Measurements from ENCODE around the gene SPACA4. TPM values are rescaled to one million over a fixed set of nuclear protein-coding genes. Genes with fewer than 3 reads are reported as not detected.

The SPACA4 gene
- total and polyA plus RNA-seq, 9 of the 15 experiments (the other 6 are each of a cell fraction or from before 2014, with no cell fraction given), result not detected

DNA sequence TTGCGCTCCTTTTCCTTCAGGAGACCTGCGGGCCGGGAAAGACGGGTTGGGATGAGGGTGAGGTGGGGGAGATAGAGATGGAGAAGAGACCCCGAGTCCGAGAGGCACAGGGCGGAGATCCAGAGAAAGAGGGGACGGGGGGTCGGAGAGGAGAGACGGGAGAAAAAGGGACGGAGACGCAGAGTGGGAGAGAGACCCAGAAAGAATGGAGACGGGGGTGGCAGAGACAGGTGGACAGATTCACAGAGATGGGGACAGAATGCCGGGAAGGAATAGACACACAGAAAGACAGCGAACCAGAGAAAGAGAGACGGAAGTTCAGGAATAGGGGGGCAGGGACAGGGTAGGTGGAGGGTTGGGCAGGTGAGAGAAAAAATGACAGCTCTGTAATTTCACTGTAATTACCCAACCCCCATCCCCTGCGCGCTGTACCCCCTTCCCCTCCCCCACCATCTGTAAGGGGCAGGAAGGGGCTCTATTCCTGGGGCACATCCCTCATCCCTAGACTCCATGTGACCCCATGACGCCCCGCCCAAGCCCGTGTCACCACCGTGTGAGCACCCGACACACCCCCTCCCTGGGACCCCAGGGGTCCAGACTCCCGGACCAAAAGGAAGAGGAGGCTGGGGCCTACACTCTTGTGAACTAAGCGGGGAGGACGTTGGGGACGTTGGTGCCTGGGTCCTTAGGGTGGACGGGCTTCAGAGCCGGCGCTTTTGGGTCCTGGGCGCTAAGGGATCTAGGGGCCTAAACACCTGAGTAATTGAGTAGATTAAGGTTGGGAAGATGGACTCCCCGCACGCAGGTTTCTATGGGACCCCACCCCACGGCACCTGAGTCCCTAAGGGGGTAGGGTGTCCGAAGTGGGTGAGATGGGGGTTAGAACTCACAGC is 29.7 kb downstream of the SPACA4 start (continued):
- TF ChIP-seq, protein P1, sequence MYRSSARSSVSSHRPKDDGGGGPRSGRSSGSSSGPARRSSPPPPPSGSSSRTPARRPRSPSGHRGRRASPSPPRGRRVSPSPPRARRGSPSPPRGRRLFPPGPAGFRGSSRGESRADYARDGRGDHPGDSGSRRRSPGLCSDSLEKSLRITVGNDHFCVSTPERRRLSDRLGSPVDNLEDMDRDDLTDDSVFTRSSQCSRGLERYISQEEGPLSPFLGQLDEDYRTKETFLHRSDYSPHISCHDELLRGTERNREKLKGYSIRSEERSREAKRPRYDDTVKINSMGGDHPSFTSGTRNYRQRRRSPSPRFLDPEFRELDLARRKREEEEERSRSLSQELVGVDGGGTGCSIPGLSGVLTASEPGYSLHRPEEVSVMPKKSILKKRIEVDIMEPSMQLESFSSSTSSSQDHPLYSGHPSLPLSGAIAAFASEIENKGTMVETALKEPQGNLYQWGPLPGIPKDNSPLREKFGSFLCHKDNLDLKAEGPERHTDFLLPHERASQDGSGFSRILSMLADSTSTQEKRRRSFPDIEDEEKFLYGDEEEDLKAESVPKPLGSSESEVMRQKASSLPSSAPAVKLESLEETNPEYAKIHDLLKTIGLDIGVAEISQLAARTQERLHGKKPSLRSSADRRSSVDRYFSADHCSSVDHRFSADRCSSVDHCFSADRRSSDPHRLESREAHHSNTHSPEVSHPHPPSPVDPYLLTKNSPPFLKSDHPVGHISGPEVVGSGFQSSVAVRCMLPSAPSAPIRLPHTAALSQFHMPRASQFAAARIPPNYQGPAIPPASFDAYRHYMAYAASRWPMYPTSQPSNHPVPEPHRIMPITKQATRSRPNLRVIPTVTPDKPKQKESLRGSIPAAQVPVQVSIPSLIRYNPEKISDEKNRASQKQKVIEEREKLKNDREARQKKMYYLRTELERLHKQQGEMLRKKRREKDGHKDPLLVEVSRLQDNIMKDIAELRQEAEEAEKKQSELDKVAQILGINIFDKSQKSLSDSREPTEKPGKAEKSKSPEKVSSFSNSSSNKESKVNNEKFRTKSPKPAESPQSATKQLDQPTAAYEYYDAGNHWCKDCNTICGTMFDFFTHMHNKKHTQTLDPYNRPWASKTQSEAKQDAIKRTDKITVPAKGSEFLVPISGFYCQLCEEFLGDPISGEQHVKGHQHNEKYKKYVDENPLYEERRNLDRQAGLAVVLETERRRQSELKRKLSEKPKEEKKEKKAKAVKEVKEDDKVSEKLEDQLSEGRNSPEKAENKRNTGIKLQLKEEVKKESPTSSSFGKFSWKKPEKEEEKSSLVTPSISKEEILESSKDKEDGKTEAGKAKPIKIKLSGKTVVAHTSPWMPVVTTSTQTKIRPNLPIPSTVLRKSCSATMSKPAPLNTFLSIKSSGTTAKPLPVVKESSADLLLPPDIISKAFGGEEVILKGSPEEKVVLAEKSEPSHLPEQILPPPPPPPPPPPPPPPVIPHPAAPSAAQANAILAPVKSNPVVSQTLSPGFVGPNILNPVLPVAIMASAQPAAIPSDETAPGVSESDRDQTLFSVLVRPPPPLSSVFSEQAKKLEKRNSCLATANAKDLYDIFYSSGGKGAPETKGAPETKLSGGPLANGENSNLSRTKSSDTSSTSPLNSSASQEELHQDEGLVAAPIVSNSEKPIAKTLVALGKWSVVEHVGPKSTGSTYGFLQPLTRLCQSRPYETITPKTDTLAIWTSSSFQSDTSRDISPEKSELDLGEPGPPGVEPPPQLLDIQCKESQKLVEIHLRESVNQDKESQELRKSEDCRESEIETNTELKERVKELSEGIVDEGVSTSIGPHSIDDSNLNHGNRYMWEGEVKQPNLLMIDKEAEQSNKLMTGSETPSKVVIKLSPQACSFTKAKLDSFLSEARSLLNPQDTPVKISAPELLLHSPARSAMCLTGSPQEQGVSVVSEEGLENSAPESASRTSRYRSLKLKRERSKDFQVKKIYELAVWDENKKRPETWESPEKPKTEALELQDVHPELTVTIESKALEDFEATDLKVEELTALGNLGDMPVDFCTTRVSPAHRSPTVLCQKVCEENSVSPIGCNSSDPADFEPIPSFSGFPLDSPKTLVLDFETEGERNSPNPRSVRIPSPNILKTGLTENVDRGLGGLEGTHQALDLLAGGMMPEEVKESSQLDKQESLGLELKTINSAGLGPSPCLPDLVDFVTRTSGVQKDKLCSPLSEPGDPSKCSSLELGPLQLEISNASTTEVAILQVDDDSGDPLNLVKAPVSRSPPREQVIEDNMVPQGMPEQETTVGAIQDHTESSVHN (IDR thresholded peaks at IDR 0.05; ENCODE audit: borderline replicate concordance in 1 of 2, low read depth in 1 of 2), result no peak
- TF ChIP-seq, protein P2, sequence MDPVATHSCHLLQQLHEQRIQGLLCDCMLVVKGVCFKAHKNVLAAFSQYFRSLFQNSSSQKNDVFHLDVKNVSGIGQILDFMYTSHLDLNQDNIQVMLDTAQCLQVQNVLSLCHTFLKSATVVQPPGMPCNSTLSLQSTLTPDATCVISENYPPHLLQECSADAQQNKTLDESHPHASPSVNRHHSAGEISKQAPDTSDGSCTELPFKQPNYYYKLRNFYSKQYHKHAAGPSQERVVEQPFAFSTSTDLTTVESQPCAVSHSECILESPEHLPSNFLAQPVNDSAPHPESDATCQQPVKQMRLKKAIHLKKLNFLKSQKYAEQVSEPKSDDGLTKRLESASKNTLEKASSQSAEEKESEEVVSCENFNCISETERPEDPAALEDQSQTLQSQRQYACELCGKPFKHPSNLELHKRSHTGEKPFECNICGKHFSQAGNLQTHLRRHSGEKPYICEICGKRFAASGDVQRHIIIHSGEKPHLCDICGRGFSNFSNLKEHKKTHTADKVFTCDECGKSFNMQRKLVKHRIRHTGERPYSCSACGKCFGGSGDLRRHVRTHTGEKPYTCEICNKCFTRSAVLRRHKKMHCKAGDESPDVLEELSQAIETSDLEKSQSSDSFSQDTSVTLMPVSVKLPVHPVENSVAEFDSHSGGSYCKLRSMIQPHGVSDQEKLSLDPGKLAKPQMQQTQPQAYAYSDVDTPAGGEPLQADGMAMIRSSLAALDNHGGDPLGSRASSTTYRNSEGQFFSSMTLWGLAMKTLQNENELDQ (CRISPR knock-in tag; IDR thresholded peaks at IDR 0.05; ENCODE audit: borderline replicate concordance), result no peak
- TF ChIP-seq SMARCE1 (IDR thresholded peaks at IDR 0.05) (0 out of 2 replicates have a peak, but pooled peaks have one; percentile 35), ELF4 (CRISPR knock-in tag; IDR thresholded peaks at IDR 0.05) (peak; percentile 62; the same call in 1 of the 2 replicates), GATAD2A (IDR thresholded peaks at IDR 0.05) (no peak), EWSR1 (IDR thresholded peaks at IDR 0.05; ENCODE audit: borderline replicate concordance, low read depth, partially characterized antibody) (no peak), KLF10 (CRISPR knock-in tag; IDR thresholded peaks at IDR 0.05) (no peak), CTBP1 (IDR thresholded peaks at IDR 0.05; ENCODE audit: borderline replicate concordance) (no peak), TOE1 (IDR thresholded peaks at IDR 0.05; ENCODE audit: borderline replicate concordance) (peak; percentile 33; the same call in 1 of the 2 replicates), TOE1 (CRISPR knock-in tag; IDR thresholded peaks at IDR 0.05; ENCODE audit: borderline replicate concordance, low read depth) (no peak), ZNF316 (IDR thresholded peaks at IDR 0.05) (peak; percentile 35; the same call in 1 of the 2 replicates)
- TF ChIP-seq, protein P3, sequence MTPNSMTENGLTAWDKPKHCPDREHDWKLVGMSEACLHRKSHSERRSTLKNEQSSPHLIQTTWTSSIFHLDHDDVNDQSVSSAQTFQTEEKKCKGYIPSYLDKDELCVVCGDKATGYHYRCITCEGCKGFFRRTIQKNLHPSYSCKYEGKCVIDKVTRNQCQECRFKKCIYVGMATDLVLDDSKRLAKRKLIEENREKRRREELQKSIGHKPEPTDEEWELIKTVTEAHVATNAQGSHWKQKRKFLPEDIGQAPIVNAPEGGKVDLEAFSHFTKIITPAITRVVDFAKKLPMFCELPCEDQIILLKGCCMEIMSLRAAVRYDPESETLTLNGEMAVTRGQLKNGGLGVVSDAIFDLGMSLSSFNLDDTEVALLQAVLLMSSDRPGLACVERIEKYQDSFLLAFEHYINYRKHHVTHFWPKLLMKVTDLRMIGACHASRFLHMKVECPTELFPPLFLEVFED (CRISPR knock-in tag; conservative IDR thresholded peaks at IDR 0.05), result peak; percentile 71; the same call in 1 of the 2 replicates
- TF ChIP-seq, protein P4, sequence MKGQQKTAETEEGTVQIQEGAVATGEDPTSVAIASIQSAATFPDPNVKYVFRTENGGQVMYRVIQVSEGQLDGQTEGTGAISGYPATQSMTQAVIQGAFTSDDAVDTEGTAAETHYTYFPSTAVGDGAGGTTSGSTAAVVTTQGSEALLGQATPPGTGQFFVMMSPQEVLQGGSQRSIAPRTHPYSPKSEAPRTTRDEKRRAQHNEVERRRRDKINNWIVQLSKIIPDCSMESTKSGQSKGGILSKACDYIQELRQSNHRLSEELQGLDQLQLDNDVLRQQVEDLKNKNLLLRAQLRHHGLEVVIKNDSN (CRISPR knock-in tag; IDR thresholded peaks at IDR 0.05), result peak; percentile 46; the same call in 1 of the 2 replicates
